Hematopoietic multipotent progenitor cell treated with erythropoietin and hydrocortisone succinate and interleukin-3 and kit ligand, for 8 days (in vitro differentiated cells): ENCODE results near the gene F7.
"Not testable (repeated sequence)": the region's sequence is repeated elsewhere in the genome, so short reads cannot be mapped to it uniquely, and the experiment has no call there.

Experiments
- DNase-seq: peaks from one replicate; pipeline ENCODE4 v3.0.0-alpha.2; 2015

Gene F7

DNA sequence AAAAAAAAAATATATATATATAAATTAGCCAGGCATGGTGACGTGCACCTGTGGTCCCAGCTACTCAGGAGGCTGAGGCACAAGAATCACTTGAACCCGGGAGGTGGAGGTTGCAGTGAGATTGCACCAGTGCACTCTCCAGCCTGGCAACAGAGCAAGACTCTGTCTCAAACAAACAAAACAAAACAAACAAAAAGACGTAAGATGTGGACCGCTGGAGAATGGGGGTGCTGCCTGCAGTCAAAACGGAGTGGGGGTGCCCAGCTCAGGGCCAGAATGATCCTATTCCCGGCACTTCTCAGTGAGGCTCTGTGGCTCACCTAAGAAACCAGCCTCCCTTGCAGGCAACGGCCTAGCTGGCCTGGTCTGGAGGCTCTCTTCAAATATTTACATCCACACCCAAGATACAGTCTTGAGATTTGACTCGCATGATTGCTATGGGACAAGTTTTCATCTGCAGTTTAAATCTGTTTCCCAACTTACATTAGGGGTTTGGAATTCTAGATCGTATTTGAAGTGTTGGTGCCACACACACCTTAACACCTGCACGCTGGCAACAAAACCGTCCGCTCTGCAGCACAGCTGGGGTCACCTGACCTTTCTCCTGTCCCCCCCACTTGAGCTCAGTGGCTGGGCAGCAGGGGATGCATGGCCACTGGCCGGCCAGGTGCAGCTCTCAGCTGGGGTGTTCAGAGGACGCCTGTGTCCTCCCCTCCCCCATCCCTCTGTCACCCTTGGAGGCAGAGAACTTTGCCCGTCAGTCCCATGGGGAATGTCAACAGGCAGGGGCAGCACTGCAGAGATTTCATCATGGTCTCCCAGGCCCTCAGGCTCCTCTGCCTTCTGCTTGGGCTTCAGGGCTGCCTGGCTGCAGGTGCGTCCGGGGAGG lies at the start of gene F7:
Gene F7 (plus strand): TSS at position 760 of the 889 bp plus-strand sequence. CDS start 51 bp downstream, at position 811.
- no peak for DNase-seq

DNA sequence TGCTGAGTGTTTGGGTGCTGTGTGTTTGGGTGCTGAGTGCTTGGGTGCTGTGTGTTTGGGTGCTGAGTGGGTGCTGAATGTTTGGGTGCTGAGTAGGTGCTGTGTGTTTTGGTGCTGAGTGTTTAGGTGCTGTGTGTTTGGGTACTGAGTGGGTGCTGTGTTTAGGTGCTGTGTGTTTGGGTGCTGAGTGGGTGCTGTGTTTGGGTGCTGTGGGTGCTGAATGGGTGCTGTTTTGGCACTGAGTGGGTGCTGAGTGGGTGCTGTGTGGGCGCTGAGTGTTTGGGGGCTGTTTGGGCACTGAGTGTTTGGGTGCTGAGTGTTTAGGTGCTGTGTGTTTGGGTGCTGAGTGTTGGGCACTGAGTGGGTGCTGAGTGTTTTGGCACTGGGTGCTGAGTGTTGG lies 48.5 kb upstream of the F7 start:
- DNase-seq, result no peak

DNA sequence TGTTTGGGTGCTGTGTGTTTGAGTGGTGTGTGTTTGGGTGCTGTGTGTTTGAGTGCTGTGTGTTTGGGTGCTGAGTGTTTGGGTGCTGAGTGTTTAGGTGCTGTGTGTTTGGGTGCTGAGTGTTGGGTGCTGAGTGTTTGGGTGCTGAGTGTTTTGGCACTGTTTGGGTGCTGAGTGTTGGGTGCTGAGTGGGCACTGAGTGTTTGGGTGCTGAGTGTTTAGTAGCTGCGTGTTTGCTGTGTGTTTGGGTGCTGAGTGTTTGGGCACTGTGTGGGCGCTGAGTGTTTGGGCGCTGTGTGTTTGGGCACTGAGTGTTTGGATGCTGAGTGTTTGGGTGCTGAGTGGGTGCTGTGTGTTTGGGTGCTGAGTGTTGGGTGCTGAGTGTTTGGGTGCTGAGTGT lies 48.0 kb upstream of the F7 start:
- not testable (repeated sequence) for DNase-seq

DNA sequence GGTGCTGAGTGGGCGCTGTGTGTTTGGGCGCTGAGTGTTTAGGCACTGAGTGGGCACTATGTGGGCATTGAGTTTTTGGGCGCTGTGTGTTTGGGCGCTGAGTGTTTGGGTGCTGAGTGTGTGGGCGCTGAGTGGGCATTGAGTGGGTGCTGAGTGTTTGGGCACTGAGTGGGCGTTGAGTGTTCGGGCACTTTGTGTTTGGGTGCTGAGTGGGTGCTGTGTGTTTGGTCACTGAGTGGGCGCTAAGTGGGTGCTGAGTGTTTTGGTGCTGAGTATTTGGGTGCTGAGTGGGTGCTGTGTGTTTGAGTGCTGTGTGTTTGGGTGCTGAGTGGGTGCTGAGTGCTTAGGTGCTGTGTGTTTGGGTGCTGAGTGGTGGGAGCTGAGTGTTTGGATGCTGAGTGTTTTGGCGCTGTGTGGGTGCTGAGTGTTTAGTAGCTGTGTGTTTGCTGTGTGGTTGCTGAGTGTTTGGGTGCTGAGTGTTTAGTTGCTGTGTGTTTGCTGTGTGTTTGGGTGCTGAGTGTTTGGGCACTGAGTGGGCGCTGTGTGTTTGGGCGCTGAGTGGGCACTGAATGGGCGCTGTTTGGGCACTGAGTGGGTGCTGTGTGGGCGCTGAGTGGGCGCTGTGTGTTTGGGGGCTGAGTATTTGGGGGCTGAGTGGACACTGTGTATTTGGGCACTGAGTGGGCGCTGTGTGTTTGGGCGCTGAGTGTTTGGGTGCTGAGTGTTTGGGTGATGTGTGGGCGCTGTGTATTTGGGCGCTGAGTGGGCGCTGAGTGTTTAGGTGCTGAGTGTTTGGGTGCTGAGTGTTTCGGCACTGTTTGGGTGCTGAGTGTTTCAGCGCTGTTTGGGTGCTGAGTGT lies 47.2 kb upstream of the F7 start:
- no peak for DNase-seq

DNA sequence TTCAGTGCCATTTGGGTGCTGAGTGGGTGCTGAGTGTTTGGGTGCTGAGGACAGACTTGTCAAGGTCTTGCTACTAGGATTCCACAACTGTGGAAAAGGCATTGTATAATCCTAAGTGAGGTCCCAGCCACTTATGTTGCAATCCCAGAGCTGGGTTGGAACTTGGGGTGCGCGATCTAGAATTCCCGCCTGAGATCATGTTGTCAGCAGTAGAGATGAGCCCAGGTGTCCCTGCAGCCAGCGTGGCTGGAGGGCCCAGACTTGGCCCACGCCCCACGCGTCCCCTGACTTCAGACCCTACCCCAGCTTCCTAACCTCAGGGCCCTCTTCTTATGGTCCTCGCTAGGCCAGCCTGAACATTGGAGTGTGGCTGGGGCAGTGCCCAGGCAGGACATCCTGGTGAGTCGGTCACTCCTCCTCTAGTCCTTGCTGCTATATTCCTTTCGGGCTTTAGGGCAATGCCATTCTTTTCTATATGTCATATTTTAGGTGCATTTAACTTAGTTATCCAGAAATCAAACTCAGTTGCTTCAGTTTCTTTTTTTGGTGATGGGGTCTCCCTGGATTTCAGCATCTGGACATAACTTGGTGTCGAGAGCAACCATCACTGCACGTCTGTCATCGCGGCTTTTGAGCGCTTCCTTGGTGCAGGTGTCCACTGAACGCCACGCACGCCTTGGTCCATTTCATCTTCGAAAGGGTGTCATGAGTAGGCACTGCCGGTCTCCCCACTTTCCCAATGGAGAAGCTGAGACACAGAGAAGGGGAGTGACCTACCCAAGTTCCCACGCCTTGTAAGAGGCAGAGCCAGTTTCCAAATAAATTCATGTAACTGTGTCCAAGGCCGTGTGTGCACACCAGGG lies 46.4 kb upstream of the F7 start:
- DNase-seq, result no peak

DNA sequence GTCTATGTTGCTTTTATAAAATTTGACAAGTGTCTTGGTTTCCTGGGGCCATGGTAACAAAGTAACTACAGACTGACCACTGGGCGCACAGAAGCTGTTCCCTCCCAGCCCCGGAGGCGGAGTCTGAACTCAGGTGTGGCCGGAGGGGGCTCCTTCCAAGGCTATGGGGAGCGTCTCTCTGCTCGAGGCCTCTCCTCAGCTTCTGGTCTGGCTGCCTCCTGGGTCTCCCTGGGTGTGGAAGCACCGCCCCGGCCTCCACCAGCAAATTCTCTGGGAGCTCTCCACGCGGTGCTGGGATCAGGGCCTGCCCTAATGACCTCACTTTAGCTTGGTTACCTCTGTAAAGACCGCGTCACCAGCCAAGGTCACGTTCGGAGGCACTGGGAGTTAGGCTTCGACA lies 45.7 kb upstream of the F7 start:
- DNase-seq, result no peak

DNA sequence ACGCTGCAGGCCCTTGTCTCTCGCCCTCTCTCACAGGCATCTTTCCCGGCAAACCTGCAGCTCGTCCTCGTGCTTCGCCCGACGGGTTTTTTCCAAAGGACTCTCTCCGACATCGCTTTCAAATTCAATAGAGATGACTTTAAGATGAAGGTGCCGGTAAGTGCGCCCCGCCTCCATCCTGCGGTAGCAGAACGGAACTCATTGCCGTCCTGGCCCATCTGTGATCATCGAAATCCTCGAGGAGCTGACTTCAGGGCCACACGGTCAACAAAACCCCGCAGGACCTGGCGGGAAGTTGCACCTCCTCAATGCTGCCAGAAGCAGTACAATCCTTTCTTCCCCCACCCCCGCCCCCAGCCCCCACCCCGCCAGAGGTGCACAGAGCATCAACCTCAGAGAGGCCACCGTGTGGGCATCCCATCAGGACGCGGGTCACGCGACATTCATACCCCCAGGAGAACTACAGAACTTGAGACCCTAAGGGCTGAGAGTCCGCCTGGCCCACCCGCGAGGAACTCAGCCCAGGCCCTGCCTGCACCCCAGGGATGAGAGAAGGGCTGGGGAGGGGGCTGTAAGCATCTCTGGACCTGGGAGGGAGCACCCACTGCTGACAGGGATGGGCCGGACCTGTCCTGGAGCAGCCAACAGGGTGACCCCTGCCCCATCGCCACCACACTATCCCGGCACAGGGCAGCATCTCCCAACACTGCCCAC lies 44.9 kb upstream of the F7 start:
- DNase-seq, result no peak

DNA sequence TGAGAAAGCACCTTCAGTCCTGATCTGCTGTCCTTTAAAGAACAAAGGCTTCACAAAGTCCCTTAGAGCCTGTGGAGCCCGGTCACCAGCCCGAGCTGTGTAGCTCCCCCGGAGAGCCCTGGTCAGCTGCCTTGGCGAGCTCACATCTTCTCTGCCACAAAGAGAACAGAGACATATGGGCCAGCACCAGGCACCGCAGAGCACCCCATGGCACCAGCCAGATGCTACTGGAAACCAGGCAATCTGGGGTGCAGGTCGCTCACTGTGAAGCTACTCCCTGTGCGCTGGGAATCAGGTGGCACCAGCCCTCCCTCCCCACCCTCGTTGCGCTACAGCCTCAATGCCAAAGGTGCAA lies 44.3 kb upstream of the F7 start:
- no peak for DNase-seq

DNA sequence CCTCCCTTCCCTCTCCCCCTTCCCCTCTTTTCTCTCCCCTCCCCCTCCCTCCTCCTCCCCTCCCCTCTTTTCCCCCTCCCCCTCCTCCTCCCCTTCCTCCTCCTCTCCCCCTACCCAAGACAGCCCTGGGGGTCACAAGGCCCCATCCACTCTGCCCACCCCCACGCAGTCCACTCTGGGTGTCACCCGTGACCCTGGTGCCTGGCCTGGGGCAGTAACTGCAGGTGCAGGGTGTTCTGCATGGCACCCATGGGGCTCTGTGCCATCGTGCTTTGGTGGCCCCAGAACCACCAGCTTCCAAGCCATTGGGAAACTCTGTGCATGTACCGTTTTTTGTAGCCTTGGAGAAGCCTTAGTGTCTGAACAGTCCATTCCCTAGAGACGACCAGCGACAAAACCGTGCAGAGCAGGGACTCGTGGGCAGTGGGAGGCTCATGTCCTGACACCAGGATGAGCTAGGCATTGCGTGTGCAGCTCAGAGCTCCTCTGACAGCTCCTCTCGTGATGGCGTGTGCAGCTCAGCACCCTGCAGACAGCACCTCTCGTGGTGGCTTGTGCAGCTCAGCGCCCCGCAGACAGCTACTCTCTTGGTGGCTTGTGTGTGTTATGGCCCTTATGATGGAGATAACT lies 43.7 kb upstream of the F7 start:
- DNase-seq, result no peak

DNA sequence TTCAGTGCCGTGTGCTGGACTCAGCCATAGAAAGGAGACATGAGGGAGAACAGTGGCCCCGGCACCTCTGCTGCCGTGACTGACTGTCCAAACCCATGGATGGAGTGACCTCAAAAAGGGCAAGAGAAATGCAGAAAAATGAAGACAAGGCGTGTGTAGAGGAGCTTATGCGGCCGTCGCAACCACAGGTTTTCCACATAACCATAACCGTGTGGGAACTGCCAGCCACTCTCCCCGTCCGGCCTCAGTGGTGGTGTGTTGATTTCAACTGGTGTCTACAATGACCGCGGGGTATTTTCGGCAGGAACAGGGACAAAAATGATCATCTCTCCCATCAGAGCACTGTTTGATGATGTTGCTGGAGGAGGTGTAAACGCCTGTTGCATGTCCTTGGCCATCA lies 42.9 kb upstream of the F7 start:
- no peak for DNase-seq

DNA sequence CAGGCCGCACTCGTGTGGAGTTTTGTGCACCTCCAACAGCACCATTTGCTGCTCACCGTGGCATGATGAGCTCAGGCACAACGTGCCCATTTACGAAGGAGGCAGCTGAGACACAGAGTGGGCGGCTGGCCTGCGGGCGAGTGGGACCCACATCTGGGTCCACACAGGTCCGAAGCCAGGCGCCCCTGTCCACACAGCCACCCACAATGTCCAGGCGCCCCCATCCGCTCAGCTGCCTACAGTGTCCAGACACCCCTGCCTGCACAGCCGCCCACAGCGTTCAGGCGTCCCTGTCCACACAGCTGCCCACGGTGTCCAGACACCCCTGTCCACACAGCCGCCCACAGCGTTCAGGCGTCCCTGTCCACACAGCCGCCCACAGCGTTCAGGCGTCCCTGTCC lies 42.5 kb upstream of the F7 start:
- DNase-seq, result no peak

DNA sequence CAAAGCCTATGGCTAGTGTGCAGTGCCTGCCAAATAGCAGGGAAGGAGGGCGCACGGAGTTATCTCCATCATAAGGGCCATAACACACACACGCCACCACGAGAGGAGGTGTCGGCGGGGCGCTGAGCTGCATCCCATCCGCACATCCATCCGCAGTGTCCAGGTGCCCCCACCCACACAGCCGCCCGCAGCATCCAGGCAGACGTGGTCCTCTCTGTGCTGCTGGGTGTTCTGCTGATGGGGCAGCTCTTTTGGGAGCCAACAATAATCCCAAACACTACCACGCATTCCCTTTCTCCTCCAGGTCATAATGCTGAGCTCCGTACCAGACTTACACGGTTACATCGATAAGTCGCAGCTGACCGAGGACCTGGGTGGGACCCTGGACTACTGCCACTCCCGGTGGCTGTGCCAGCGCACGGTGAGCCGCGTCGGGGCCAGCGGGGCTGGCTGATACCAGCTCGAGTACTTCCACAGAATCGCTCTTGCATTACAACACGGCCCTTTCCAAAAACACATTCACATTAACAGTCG lies 41.5 kb upstream of the F7 start:
- no peak for DNase-seq

DNA sequence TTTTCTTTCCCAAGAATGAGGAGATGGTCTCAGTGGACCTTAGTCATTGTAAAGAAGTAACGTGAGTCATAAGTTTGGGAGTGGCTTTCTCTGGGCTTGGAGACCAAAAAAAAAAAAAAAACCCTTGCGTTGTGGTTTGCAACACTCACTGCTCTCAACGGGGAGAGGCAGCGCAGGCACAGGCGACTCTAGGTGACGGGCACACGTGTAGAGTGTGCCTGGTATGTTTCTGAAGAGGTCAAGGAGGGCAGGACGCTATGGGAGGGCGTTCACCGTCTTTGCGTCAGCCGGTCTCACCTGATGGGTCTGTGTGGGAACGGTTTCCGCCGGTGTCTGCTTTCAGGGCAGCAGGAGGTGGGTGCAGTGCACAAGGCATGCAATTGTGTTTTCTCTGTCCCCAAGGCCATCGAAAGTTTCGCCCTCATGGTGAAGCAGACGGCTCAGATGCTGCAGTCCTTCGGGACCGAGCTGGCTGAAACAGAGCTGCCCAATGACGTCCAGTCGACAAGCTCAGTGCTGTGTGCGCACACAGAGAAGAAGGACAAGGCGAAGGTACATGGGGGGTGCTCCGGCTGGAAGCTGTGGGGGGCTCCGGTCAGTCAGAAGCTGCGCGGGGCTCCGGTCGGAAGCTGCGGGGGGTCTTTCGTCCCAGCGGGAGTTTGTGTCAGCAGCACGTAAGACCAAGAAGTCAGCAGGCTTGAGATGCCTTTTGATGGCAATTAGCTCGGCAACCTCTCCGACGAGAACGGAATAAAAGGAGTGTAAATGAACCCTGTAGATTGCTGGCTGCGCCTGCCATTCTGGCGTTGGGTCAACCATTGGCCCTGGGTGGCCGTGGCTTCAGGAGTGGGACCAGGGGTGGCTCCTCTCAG lies 40.8 kb upstream of the F7 start:
- no peak for DNase-seq

DNA sequence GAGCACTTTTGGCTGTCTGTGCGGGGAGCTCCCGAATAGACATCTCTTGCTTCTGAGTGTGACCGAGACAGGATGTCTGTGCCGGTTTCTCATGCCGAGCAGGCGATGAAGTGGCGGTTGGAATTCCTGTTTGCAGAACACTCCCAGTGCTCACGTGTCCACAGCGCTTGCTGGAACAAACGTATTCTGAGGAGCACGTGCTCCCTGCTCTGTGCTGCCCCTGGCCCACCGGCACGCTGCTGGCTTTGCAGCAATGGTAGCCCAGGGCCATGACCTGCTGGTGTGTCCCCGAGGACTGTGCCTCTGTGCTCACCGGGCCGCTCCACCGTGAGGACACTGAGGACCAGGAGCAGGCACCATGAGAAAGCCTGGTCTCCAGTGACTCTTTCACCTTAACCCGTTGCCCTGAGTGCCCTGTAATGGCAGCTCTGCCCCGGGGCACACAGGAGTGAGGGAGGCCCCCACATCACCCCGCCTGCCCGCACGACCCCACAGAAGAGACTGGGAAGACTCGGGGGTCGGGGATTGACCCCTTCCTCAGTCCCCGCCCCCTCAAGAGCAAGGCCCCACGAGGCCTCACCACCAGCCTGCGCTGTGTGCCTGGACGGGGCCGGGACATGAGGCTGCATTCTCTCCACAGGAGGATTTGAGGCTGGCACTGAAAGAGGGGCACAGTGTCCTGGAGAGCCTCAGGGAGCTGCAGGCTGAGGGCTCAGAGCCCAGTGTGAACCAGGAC lies 40.0 kb upstream of the F7 start:
- DNase-seq, result no peak

DNA sequence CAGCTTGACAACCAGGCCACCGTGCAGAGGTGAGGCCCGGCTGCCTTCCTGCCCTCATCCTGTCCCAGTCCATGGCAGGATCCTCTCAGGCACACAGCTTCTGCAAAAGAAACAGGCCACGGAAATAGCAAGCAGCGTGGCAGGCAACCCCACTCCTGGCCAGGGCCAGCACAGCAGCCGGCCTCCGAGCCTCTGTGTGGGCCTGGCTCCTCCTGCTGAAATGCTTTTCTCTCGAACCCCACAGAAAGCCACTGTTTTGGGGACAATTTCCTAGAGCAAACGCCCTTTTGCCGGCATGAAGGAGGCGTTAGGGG lies 39.5 kb upstream of the F7 start:
- no peak for DNase-seq

DNA sequence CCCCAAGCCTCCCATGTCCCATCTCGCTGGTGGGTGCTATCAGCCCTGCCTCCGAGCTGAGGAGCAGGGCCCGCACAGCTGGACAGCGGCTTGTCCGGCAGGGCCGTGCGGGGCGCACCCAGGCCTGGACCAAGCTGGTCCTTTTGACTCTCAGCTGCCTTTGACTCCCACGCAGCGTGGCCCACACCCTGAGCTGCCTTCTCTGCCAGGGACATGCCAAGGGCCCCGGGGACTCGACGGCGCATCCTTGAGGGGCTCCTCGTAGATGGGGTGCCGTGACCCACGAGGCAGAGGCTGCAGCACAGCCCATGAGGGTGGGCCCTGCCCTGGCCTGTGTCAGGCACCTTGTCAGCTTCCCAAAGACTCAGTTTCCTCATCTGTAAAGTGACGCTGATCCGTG lies 38.8 kb upstream of the F7 start:
- no peak for DNase-seq

DNA sequence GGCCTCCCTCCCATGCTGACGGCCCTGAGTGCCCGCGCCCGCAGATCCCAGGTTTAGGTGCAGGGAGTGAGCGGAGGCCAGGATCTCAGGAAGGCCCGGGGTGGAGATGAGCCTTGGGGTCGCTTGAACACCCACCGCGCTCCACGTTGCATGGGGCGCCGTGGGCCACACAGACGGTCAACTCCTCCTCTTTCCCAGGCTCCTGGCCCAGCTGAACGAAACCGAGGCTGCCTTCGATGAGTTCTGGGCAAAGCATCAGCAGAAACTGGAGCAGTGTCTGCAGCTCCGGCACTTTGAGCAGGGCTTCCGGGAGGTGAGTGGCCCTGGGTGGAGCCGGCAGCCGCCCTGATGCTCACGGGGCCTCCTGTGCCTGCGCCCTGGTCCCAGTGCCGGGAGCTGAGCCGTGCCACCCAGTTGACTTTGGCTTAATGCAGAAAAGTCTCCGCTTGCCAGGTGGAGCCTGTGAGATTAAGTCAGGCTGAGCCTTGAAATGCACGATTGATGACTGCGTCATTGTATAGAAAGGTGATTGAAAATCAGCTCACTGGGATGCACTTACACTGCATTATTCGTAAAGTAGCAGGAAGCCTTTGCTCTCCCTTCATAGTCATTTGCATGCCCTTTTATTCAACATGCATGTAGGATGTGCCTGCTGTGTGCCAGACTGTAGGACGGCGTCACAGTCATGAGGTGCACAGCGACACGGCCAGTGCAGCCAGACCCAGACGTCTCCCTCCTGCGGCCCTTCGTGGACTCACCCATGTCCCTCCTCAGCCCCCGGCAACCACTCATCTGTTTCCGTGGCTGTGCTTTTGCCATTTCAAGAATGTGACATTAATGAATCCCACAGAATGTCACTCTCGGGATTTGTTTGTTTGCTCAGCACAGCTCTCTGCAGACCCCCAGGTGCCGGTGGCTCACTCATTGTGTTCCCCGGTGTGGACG lies 35.5 kb upstream of the F7 start:
- no peak for DNase-seq

DNA sequence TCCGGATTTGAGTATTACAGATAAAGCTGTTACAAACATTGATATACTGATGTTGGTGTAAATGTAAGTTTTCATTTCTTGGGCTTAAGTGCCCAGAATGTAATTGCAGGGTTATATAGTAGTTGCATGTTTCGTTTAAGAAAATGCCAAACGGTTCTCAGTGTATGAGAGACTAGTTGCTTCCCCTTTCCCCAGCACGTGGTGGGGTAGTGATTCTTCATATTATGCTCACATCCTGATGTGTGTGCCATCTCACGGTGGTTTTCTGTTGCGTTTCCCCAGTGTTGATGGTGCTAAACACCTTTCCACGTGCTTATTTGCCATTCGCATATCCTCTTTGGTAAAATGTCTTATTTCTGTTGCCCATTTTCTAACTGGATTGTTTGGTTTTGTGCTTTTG lies 34.7 kb upstream of the F7 start:
- DNase-seq, result no peak

DNA sequence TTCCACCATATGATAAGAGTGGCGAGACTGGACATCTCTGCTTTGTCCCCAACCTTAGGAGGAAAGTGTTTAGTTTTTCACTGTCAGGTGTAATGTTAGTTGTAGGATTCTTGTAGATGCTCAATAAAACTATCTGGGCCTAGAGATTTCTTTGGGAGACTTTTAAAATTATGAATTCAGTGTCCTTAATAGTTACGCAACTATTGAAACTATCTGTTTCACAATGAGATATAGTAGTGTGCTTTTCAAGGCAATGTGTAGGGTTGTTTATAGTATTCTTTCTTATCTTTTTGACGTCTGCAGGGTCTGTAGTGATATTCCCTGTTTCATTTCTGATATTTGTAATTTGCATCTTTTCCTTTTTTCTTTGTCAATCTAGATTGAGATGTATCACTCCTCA lies 33.2 kb upstream of the F7 start:
- DNase-seq, result no peak
